HL-60 (cell line): ENCODE measurements around the gene SLC39A6.

ENCODE experiments used
- TF ChIP-seq, protein P1 (sequence below): IDR thresholded peaks from one replicate; pipeline ENCODE4 v1.5.1; 2011; ENCODE audit warnings: low read length, control low read depth, inconsistent platforms; ENCODE audit not compliant: insufficient read depth
- TF ChIP-seq, protein P2 (sequence below): IDR thresholded peaks from 2 replicates; pipeline ENCODE4 v1.6.1; 2012; ENCODE audit warnings: low read depth; ENCODE audit not compliant: insufficient replicate concordance

- TF ChIP-seq, protein P1, sequence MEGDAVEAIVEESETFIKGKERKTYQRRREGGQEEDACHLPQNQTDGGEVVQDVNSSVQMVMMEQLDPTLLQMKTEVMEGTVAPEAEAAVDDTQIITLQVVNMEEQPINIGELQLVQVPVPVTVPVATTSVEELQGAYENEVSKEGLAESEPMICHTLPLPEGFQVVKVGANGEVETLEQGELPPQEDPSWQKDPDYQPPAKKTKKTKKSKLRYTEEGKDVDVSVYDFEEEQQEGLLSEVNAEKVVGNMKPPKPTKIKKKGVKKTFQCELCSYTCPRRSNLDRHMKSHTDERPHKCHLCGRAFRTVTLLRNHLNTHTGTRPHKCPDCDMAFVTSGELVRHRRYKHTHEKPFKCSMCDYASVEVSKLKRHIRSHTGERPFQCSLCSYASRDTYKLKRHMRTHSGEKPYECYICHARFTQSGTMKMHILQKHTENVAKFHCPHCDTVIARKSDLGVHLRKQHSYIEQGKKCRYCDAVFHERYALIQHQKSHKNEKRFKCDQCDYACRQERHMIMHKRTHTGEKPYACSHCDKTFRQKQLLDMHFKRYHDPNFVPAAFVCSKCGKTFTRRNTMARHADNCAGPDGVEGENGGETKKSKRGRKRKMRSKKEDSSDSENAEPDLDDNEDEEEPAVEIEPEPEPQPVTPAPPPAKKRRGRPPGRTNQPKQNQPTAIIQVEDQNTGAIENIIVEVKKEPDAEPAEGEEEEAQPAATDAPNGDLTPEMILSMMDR: no peak
- TF ChIP-seq, protein P2, sequence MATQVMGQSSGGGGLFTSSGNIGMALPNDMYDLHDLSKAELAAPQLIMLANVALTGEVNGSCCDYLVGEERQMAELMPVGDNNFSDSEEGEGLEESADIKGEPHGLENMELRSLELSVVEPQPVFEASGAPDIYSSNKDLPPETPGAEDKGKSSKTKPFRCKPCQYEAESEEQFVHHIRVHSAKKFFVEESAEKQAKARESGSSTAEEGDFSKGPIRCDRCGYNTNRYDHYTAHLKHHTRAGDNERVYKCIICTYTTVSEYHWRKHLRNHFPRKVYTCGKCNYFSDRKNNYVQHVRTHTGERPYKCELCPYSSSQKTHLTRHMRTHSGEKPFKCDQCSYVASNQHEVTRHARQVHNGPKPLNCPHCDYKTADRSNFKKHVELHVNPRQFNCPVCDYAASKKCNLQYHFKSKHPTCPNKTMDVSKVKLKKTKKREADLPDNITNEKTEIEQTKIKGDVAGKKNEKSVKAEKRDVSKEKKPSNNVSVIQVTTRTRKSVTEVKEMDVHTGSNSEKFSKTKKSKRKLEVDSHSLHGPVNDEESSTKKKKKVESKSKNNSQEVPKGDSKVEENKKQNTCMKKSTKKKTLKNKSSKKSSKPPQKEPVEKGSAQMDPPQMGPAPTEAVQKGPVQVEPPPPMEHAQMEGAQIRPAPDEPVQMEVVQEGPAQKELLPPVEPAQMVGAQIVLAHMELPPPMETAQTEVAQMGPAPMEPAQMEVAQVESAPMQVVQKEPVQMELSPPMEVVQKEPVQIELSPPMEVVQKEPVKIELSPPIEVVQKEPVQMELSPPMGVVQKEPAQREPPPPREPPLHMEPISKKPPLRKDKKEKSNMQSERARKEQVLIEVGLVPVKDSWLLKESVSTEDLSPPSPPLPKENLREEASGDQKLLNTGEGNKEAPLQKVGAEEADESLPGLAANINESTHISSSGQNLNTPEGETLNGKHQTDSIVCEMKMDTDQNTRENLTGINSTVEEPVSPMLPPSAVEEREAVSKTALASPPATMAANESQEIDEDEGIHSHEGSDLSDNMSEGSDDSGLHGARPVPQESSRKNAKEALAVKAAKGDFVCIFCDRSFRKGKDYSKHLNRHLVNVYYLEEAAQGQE: no peak
Observed at GRCh38 chr18:36167692-36168218, 38.6 kb upstream of the SLC39A6 start.
